A673 (cell line): ENCODE results near the gene METAP2.

Source experiments
- CTCF ChIP-seq: fragments of 300-800, 200-600 bp; sonication (generic); conservative IDR thresholded peaks from 2 replicates; pipeline ENCODE4 v1.5.1; 2017; ENCODE audit warnings: low read depth, mild to moderate bottlenecking, antibody characterized with exemption, low read length, moderate library complexity, mixed read lengths
- EZH2 ChIP-seq: fragments of 200-600 bp; sonication (generic); IDR thresholded peaks from 2 replicates; pipeline ENCODE4 v1.6.1; 2017; ENCODE audit warnings: borderline replicate concordance, low read depth, mild to moderate bottlenecking, mixed read lengths, antibody characterized with exemption, low read length; ENCODE audit not compliant: poor library complexity, severe bottlenecking

GRCh38 chr12:95553197-95553943 lies 79.4 kb downstream of the METAP2 start:
- TF ChIP-seq CTCF (no peak), EZH2 (no peak)
